Spleen (tissue), 7 donors: ENCODE measurements around the gene EPHA3.

ENCODE experiments used
- POLR2A ChIP-seq, 3 donors: fragments of 450-650 bp; IDR thresholded peaks; one replicate each; pipeline ENCODE4 v1.5.1; 2017; ENCODE audit warnings: antibody characterized with exemption in 3 of 3, mild to moderate bottlenecking in 1 of 3
- POLR2AphosphoS5 ChIP-seq, 3 donors: sonication (generic); formaldehyde crosslinking; IDR thresholded peaks; one replicate each; pipeline ENCODE4 v1.5.1; 2017; ENCODE audit warnings: antibody characterized with exemption in 3 of 3
- TF ChIP-seq, protein P1 (sequence below), 11 experiments: fragments of 200-600 bp in 7 of 11; fragments of 450-650 bp in 4 of 11; sonication (generic) in 4 of 11; IDR thresholded peaks in 8 of 11; conservative IDR thresholded peaks in 3 of 11; 1 replicate in 7 of 11; 2 replicates in 4 of 11; pipeline versions ENCODE4 v1.4.0 to v1.8.0; 2016 to 2021; ENCODE audit warnings: antibody characterized with exemption in 11 of 11, inconsistent platforms in 4 of 11, mild to moderate bottlenecking in 1 of 11
- donor health status: DM: no; HTN: no; CAD: no; lungs with moderate emphysema.
- donor health status: DM: no; HTN: no; CAD: no.
- donor health status: DM: no; HTN: no; CAD: no.

GRCh38 chr3:89145995-89146394 is 38.6 kb downstream of the EPHA3 start:
- TF ChIP-seq POLR2A (IDR thresholded peaks at IDR 0.05) (no peak), POLR2AphosphoS5 (IDR thresholded peaks at IDR 0.05) (no peak)
- TF ChIP-seq, protein P1, sequence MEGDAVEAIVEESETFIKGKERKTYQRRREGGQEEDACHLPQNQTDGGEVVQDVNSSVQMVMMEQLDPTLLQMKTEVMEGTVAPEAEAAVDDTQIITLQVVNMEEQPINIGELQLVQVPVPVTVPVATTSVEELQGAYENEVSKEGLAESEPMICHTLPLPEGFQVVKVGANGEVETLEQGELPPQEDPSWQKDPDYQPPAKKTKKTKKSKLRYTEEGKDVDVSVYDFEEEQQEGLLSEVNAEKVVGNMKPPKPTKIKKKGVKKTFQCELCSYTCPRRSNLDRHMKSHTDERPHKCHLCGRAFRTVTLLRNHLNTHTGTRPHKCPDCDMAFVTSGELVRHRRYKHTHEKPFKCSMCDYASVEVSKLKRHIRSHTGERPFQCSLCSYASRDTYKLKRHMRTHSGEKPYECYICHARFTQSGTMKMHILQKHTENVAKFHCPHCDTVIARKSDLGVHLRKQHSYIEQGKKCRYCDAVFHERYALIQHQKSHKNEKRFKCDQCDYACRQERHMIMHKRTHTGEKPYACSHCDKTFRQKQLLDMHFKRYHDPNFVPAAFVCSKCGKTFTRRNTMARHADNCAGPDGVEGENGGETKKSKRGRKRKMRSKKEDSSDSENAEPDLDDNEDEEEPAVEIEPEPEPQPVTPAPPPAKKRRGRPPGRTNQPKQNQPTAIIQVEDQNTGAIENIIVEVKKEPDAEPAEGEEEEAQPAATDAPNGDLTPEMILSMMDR (IDR thresholded peaks at IDR 0.05 in 8 of 11, conservative IDR thresholded peaks at IDR 0.05 in 3 of 11), result no peak
